ENCODE data around the gene CDK16. TPM values are rescaled to one million over a fixed set of nuclear protein-coding genes. Genes with fewer than 3 reads are reported as not detected.
A peak's percentile ranks its signal among the peaks of the same experiment; 100 is the strongest.

CDK16 gene
- total RNA-seq, 1 experiment from 2014 or later, result 82.1 TPM

GRCh38 chrX:47199286-47199685 is 19.2 kb upstream of the CDK16 start:
- Histone ChIP-seq H3K79me2 (ENCODE audit: low read depth) (peaks cover 28% of the 10 kb centered on the region), H3K4me1 (replicated peaks; ENCODE audit: insufficient read depth) (no peaks in the 10 kb centered on the region), H4K20me1 (ENCODE audit: insufficient read depth) (no peaks in the 10 kb centered on the region), H3K9me2 (ENCODE audit: insufficient read depth) (no peaks in the 10 kb centered on the region), H3K4me3 (no peak overlapping the region), H3K36me3 (ENCODE audit: low read depth) (no peaks in the 10 kb centered on the region), H3F3A (ENCODE audit: insufficient read depth, low read depth) (no peaks in the 10 kb centered on the region), H3K4me2 (no peak overlapping the region), H2AFZ (no peak overlapping the region), H3K9me3 (ENCODE audit: insufficient read depth, low read depth) (no peaks in the 10 kb centered on the region), H3K27me3 (ENCODE audit: insufficient read depth, low read depth) (no peaks in the 10 kb centered on the region), H3K27ac (no peak overlapping the region)
- POLR2A ChIA-PET (ENCODE audit: unreplicated experiment), result no interaction called here
- no peak for DNase-seq
- CTCF ChIA-PET, result no interaction called here
- no peak for TF ChIP-seq CTCF (conservative IDR thresholded peaks at IDR 0.05)
- no peak for TF ChIP-seq EZH2 (IDR thresholded peaks at IDR 0.05; ENCODE audit: low read depth)
- no TSS peak for BruUV-seq (replicated peaks)
- intact Hi-C loops (cut with micrococcal nuclease; ENCODE audit: unreplicated experiment), result loop anchor here (10.0 kb wide), 1 partner anchor 456 kb away; the partner anchor contains the start of genes ELK1 and UXT

- Histone ChIP-seq H3K4me3 (no peak overlapping the region), H3K36me3 (ENCODE audit: low read depth) (no peaks in the 10 kb centered on the region), H3K27ac (no peak overlapping the region), H3K4me1 (replicated peaks; ENCODE audit: insufficient read depth) (no peaks in the 10 kb centered on the region), H3K79me2 (ENCODE audit: low read depth) (peaks cover 15% of the 10 kb centered on the region), H3K4me2 (no peak overlapping the region), H3K27me3 (ENCODE audit: insufficient read depth, low read depth) (no peaks in the 10 kb centered on the region), H4K20me1 (ENCODE audit: insufficient read depth) (no peaks in the 10 kb centered on the region), H2AFZ (no peak overlapping the region), H3F3A (ENCODE audit: insufficient read depth, low read depth) (no peaks in the 10 kb centered on the region), H3K9me2 (ENCODE audit: insufficient read depth) (no peaks in the 10 kb centered on the region), H3K9me3 (ENCODE audit: insufficient read depth, low read depth) (no peaks in the 10 kb centered on the region)
- ChIA-PET CTCF (no interaction called here), POLR2A (ENCODE audit: unreplicated experiment) (interaction anchor here (0.5 to 0.6 kb wide), 2 partner anchors 17 to 19 kb away, joined by 3 to 7 read pairs; no protein-coding TSS in a partner anchor)
- TF ChIP-seq CTCF (conservative IDR thresholded peaks at IDR 0.05) (no peak; the same call in 1 of the 2 replicates), EZH2 (IDR thresholded peaks at IDR 0.05; ENCODE audit: low read depth) (no peak)
- intact Hi-C loops (cut with micrococcal nuclease; ENCODE audit: unreplicated experiment), result no loop called here
- peak in 1 of 2 experiments; percentile 11 for DNase-seq
- no TSS peak for BruUV-seq (replicated peaks)
These were observed 17.9 kb upstream of the CDK16 start for GRCh38 chrX:47200385-47201150.

- TF ChIP-seq EZH2 (IDR thresholded peaks at IDR 0.05; ENCODE audit: low read depth), result no peak
- TF ChIP-seq CTCF (conservative IDR thresholded peaks at IDR 0.05), result no peak
- peaks cover 6% of the 10 kb centered on the region for H3K79me2 ChIP-seq (ENCODE audit: low read depth)
- H3F3A ChIP-seq (ENCODE audit: insufficient read depth, low read depth), result no peaks in the 10 kb centered on the region
- H3K36me3 ChIP-seq (ENCODE audit: low read depth), result no peaks in the 10 kb centered on the region
- ChIA-PET POLR2A (ENCODE audit: unreplicated experiment) (no interaction called here), CTCF (no interaction called here)
- no peaks in the 10 kb centered on the region for H3K9me3 ChIP-seq (ENCODE audit: insufficient read depth, low read depth)
- no peak overlapping the region for H3K27ac ChIP-seq
- no peaks in the 10 kb centered on the region for H4K20me1 ChIP-seq (ENCODE audit: insufficient read depth)
- H3K4me1 ChIP-seq (replicated peaks; ENCODE audit: insufficient read depth), result no peaks in the 10 kb centered on the region
- no peak overlapping the region for H2AFZ ChIP-seq
- H3K27me3 ChIP-seq (ENCODE audit: insufficient read depth, low read depth), result no peaks in the 10 kb centered on the region
- no peak overlapping the region for H3K4me2 ChIP-seq
- intact Hi-C loops (cut with micrococcal nuclease; ENCODE audit: unreplicated experiment), result no loop called here
- H3K9me2 ChIP-seq (ENCODE audit: insufficient read depth), result no peaks in the 10 kb centered on the region
- BruUV-seq (replicated peaks), result no TSS peak
- no peak overlapping the region for H3K4me3 ChIP-seq
- no peak for DNase-seq
These were observed 17.0 kb upstream of the CDK16 start for GRCh38 chrX:47201345-47201944.

All from PC-9 (cell line).